HEK293 (cell line): Measurements from ENCODE around the gene GABRR1.
A peak's percentile ranks its signal among the peaks of the same experiment; 100 is the strongest.

ENCODE experiments used
- CTCF ChIA-PET: fragments of 350-600 bp; formaldehyde crosslinking; extraction: SDS; loops from one replicate; lab custom pipeline; 2021; ENCODE audit warnings: antibody characterized with exemption; lab: Yijun Ruan, JAX
- POLR2A ChIA-PET: fragments of 300-600 bp; formaldehyde crosslinking; extraction: SDS; loops from one replicate; lab custom pipeline; 2020; ENCODE audit warnings: antibody characterized with exemption, inconsistent platforms; lab: Yijun Ruan, JAX
- H3K27ac ChIP-seq: fragments of 200-500 bp; sonication (Bioruptor generic); 2 replicates; pipeline ENCODE4 v1.5.1; 2014; ENCODE audit warnings: low read depth, low read length, control low read depth, inconsistent platforms; ENCODE audit errors: extremely low read depth
- H3K36me3 ChIP-seq, 2 experiments: fragments of 200-500 bp in 1 of 2; sonication (Bioruptor generic) in 1 of 2; 1 replicate in 1 of 2; 2 replicates in 1 of 2; pipeline ENCODE4 v1.5.1; 2014 to 2017; ENCODE audit warnings: inconsistent platforms in 2 of 2, low read length in 2 of 2; ENCODE audit not compliant: control insufficient read depth in 2 of 2, insufficient read depth in 1 of 2
- H3K4me1 ChIP-seq: fragments of 200-500 bp; sonication (Bioruptor generic); 2 replicates; pipeline ENCODE4 v1.5.1; 2014; ENCODE audit warnings: mild to moderate bottlenecking, low read length, inconsistent platforms; ENCODE audit not compliant: control insufficient read depth, insufficient read depth
- H3K4me3 ChIP-seq: 2 replicates; pipeline ENCODE4 v1.5.1; 2011; ENCODE audit warnings: low read depth, mild to moderate bottlenecking, control low read depth, low read length, moderate library complexity
- H3K9me3 ChIP-seq: fragments of 200-500 bp; sonication (Bioruptor generic); 2 replicates; pipeline ENCODE4 v1.5.1; 2014; ENCODE audit warnings: low read depth, low read length, inconsistent platforms; ENCODE audit not compliant: control insufficient read depth, insufficient read depth
- BCL11B ChIP-seq: fragments of 450-650 bp; formaldehyde crosslinking; IDR thresholded peaks from 2 replicates; pipeline ENCODE4 v1.5.1; 2016; ENCODE audit warnings: low read depth, missing biosample characterization, missing genetic modification characterization
- EGR2 ChIP-seq: fragments of 450-650 bp; formaldehyde crosslinking; IDR thresholded peaks from 2 replicates; pipeline ENCODE4 v1.5.1; 2016; ENCODE audit warnings: low read depth, missing biosample characterization, missing genetic modification characterization
- GLI4 ChIP-seq: fragments of 450-650 bp; formaldehyde crosslinking; IDR thresholded peaks from 2 replicates; pipeline ENCODE4 v1.5.1; 2016; ENCODE audit warnings: missing biosample characterization, missing genetic modification characterization
- KLF8 ChIP-seq: fragments of 450-650 bp; formaldehyde crosslinking; IDR thresholded peaks from 2 replicates; pipeline ENCODE4 v1.5.1; 2016; ENCODE audit warnings: missing biosample characterization, missing genetic modification characterization
- KLF9 ChIP-seq: fragments of 450-650 bp; formaldehyde crosslinking; IDR thresholded peaks from 2 replicates; pipeline ENCODE4 v1.5.1; 2016; ENCODE audit warnings: missing biosample characterization, missing genetic modification characterization, low read depth
- SP7 ChIP-seq: fragments of 450-650 bp; formaldehyde crosslinking; IDR thresholded peaks from 2 replicates; pipeline ENCODE4 v1.5.1; 2016; ENCODE audit warnings: missing biosample characterization, missing genetic modification characterization
- ZBTB1 ChIP-seq: fragments of 450-650 bp; formaldehyde crosslinking; IDR thresholded peaks from 2 replicates; pipeline ENCODE4 v1.5.1; 2016; ENCODE audit warnings: missing biosample characterization, missing genetic modification characterization
- ZBTB17 ChIP-seq: fragments of 450-650 bp; formaldehyde crosslinking; IDR thresholded peaks from 2 replicates; pipeline ENCODE4 v1.5.1; 2016; ENCODE audit warnings: missing biosample characterization, missing genetic modification characterization
- ZBTB8A ChIP-seq: fragments of 450-650 bp; formaldehyde crosslinking; IDR thresholded peaks from 2 replicates; pipeline ENCODE4 v1.5.1; 2016; ENCODE audit warnings: missing biosample characterization, missing genetic modification characterization
- ZFP41 ChIP-seq: fragments of 450-650 bp; formaldehyde crosslinking; IDR thresholded peaks from 2 replicates; pipeline ENCODE4 v1.5.1; 2016; ENCODE audit warnings: missing biosample characterization, missing genetic modification characterization, borderline replicate concordance
- ZNF155 ChIP-seq: fragments of 450-650 bp; formaldehyde crosslinking; IDR thresholded peaks from 2 replicates; pipeline ENCODE4 v1.5.1; 2016; ENCODE audit warnings: missing biosample characterization, missing genetic modification characterization
- ZNF184 ChIP-seq: fragments of 450-650 bp; IDR thresholded peaks from 2 replicates; pipeline ENCODE4 v1.5.1; 2018; ENCODE audit warnings: missing biosample characterization, mild to moderate bottlenecking, missing genetic modification characterization
- ZNF23 ChIP-seq: fragments of 450-650 bp; formaldehyde crosslinking; IDR thresholded peaks from 2 replicates; pipeline ENCODE4 v1.5.1; 2016; ENCODE audit warnings: missing biosample characterization, missing genetic modification characterization, borderline replicate concordance
- ZNF366 ChIP-seq: fragments of 450-650 bp; formaldehyde crosslinking; conservative IDR thresholded peaks from 2 replicates; pipeline ENCODE4 v1.5.1; 2016; ENCODE audit warnings: missing biosample characterization, missing genetic modification characterization
- ZNF404 ChIP-seq: fragments of 450-650 bp; formaldehyde crosslinking; IDR thresholded peaks from 2 replicates; pipeline ENCODE4 v1.5.1; 2017; ENCODE audit warnings: missing biosample characterization, missing genetic modification characterization
- ZNF473 ChIP-seq: fragments of 450-650 bp; formaldehyde crosslinking; IDR thresholded peaks from 2 replicates; pipeline ENCODE4 v1.5.1; 2017; ENCODE audit warnings: missing biosample characterization, missing genetic modification characterization
- ZNF558 ChIP-seq: fragments of 450-650 bp; formaldehyde crosslinking; IDR thresholded peaks from 2 replicates; pipeline ENCODE4 v1.5.1; 2016; ENCODE audit warnings: missing biosample characterization, missing genetic modification characterization
- ZNF610 ChIP-seq: fragments of 450-650 bp; formaldehyde crosslinking; IDR thresholded peaks from 2 replicates; pipeline ENCODE4 v1.5.1; 2016; ENCODE audit warnings: missing biosample characterization, missing genetic modification characterization, borderline replicate concordance
- ZNF629 ChIP-seq: fragments of 450-650 bp; formaldehyde crosslinking; IDR thresholded peaks from 2 replicates; pipeline ENCODE4 v1.5.1; 2017; ENCODE audit warnings: missing biosample characterization, missing genetic modification characterization
- ZNF658 ChIP-seq: fragments of 450-650 bp; formaldehyde crosslinking; IDR thresholded peaks from 2 replicates; pipeline ENCODE4; 2016; ENCODE audit warnings: missing biosample characterization, missing genetic modification characterization
- ZNF791 ChIP-seq: fragments of 450-650 bp; formaldehyde crosslinking; IDR thresholded peaks from 2 replicates; pipeline ENCODE4 v1.5.1; 2016; ENCODE audit warnings: missing biosample characterization, missing genetic modification characterization
- TF ChIP-seq, protein P1 (sequence below): fragments of 450-650 bp; formaldehyde crosslinking; IDR thresholded peaks from 2 replicates; pipeline ENCODE4 v1.5.0; 2017; ENCODE audit warnings: missing biosample characterization, missing genetic modification characterization, borderline replicate concordance
- TF ChIP-seq, protein P2 (sequence below): fragments of 450-650 bp; formaldehyde crosslinking; IDR thresholded peaks from 2 replicates; pipeline ENCODE4 v1.5.1; 2017; ENCODE audit warnings: missing biosample characterization, missing genetic modification characterization
- TF ChIP-seq, protein P3 (sequence below): fragments of 450-650 bp; formaldehyde crosslinking; IDR thresholded peaks from 2 replicates; pipeline ENCODE4 v1.5.1; 2016; ENCODE audit warnings: missing biosample characterization, missing genetic modification characterization, borderline replicate concordance
- TF ChIP-seq, protein P4 (sequence below): fragments of 450-650 bp; formaldehyde crosslinking; IDR thresholded peaks from 2 replicates; pipeline ENCODE4 v1.5.1; 2017; ENCODE audit warnings: missing biosample characterization, missing genetic modification characterization
- TF ChIP-seq, protein P5 (sequence below): IDR thresholded peaks from 2 replicates; pipeline ENCODE4 v1.6.1; 2011; ENCODE audit warnings: mild to moderate bottlenecking, low read depth, low read length, borderline replicate concordance

Gene GABRR1

DNA sequence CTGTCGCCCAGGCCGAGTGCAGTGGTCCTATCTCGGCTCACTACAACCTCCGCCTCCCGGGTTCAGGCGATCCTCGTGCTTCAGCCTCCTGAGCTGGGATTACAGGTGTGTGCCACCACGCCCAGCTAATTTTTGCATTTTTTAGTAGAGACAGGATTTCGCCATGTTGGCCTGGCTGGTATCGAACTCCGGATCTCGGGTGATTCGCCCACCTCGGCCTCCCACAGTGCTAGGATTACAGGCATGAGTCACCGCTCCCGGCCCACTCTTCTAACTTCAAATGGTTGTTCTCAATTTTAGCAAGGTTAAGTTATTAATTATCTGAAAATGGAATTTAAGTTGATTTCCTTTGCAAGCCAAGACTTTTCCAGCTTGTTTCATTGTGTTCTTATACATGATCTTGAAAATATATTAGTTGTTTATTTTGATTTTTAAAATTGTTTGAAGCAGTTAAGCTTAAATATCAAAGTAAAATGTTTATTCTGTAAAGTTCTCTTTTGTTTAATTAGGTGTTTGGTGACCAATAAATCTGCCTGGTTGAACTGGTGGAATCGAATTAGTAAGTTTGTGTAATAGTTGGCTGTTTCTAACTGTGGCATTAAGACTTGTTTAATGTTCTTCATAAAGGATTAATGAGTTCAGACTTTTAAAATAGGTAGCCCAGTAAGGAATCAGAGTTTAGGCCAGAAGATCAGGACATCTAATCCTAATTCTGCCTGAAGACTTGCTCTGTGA, 69.0 kb downstream of the GABRR1 start:
- Histone ChIP-seq H3K9me3 (no peaks in the 10 kb centered on the region), H3K27ac (no peak overlapping the region), H3K36me3 (peaks cover 10 to 25% of the 10 kb centered on the region in 2 experiments), H3K4me1 (peaks cover 18% of the 10 kb centered on the region), H3K4me3 (peak overlapping the region; percentile 9)
- ChIA-PET CTCF (interaction anchor here (0.5 to 1.1 kb wide), 10 partner anchors 21 to 601 kb away, joined by 3 to 5 read pairs (median 3); no protein-coding TSS in a partner anchor), POLR2A (interaction anchor here (1.9 to 4.0 kb wide), 3 partner anchors 10 to 68 kb away, joined by 7 to 48 read pairs (median 10); partner anchors contain the start of gene PNRC1)
- TF ChIP-seq, protein P1, sequence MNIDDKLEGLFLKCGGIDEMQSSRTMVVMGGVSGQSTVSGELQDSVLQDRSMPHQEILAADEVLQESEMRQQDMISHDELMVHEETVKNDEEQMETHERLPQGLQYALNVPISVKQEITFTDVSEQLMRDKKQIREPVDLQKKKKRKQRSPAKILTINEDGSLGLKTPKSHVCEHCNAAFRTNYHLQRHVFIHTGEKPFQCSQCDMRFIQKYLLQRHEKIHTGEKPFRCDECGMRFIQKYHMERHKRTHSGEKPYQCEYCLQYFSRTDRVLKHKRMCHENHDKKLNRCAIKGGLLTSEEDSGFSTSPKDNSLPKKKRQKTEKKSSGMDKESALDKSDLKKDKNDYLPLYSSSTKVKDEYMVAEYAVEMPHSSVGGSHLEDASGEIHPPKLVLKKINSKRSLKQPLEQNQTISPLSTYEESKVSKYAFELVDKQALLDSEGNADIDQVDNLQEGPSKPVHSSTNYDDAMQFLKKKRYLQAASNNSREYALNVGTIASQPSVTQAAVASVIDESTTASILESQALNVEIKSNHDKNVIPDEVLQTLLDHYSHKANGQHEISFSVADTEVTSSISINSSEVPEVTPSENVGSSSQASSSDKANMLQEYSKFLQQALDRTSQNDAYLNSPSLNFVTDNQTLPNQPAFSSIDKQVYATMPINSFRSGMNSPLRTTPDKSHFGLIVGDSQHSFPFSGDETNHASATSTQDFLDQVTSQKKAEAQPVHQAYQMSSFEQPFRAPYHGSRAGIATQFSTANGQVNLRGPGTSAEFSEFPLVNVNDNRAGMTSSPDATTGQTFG (tag by site-specific recombination): no peak
- TF ChIP-seq BCL11B (tag by site-specific recombination): no peak
- no peak for TF ChIP-seq ZNF610
- TF ChIP-seq ZBTB17: peak; percentile 46; the same call in 1 of the 2 replicates
- no peak for TF ChIP-seq GLI4 (tag by site-specific recombination)
- no peak for TF ChIP-seq ZBTB1
- TF ChIP-seq, protein P2, sequence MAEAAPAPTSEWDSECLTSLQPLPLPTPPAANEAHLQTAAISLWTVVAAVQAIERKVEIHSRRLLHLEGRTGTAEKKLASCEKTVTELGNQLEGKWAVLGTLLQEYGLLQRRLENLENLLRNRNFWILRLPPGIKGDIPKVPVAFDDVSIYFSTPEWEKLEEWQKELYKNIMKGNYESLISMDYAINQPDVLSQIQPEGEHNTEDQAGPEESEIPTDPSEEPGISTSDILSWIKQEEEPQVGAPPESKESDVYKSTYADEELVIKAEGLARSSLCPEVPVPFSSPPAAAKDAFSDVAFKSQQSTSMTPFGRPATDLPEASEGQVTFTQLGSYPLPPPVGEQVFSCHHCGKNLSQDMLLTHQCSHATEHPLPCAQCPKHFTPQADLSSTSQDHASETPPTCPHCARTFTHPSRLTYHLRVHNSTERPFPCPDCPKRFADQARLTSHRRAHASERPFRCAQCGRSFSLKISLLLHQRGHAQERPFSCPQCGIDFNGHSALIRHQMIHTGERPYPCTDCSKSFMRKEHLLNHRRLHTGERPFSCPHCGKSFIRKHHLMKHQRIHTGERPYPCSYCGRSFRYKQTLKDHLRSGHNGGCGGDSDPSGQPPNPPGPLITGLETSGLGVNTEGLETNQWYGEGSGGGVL (tag by site-specific recombination): 0 out of 2 replicates have a peak, but pooled peaks have one; percentile 12
- no peak for TF ChIP-seq ZNF791 (tag by site-specific recombination)
- peak; percentile 43; the same call in 1 of the 2 replicates for TF ChIP-seq ZNF629 (tag by site-specific recombination)
- TF ChIP-seq ZFP41 (tag by site-specific recombination): no peak
- no peak for TF ChIP-seq ZNF473
- no peak for TF ChIP-seq ZNF558 (tag by site-specific recombination)
- TF ChIP-seq KLF9 (tag by site-specific recombination): 0 out of 2 replicates have a peak, but pooled peaks have one; percentile 19
- peak; percentile 82 for TF ChIP-seq SP7 (tag by site-specific recombination)
- TF ChIP-seq ZBTB8A (tag by site-specific recombination): peak; percentile 42; the same call in 1 of the 2 replicates
- peak; percentile 92 for TF ChIP-seq EGR2
- TF ChIP-seq, protein P3, sequence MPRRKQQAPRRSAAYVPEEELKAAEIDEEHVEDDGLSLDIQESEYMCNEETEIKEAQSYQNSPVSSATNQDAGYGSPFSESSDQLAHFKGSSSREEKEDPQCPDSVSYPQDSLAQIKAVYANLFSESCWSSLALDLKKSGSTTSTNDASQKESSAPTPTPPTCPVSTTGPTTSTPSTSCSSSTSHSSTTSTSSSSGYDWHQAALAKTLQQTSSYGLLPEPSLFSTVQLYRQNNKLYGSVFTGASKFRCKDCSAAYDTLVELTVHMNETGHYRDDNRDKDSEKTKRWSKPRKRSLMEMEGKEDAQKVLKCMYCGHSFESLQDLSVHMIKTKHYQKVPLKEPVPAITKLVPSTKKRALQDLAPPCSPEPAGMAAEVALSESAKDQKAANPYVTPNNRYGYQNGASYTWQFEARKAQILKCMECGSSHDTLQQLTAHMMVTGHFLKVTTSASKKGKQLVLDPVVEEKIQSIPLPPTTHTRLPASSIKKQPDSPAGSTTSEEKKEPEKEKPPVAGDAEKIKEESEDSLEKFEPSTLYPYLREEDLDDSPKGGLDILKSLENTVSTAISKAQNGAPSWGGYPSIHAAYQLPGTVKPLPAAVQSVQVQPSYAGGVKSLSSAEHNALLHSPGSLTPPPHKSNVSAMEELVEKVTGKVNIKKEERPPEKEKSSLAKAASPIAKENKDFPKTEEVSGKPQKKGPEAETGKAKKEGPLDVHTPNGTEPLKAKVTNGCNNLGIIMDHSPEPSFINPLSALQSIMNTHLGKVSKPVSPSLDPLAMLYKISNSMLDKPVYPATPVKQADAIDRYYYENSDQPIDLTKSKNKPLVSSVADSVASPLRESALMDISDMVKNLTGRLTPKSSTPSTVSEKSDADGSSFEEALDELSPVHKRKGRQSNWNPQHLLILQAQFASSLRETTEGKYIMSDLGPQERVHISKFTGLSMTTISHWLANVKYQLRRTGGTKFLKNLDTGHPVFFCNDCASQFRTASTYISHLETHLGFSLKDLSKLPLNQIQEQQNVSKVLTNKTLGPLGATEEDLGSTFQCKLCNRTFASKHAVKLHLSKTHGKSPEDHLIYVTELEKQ (tag by site-specific recombination): no peak
- TF ChIP-seq ZNF155 (tag by site-specific recombination): no peak
- TF ChIP-seq KLF8: peak; percentile 70
- no peak for TF ChIP-seq ZNF404
- TF ChIP-seq ZNF184 (tag by site-specific recombination): no peak
- TF ChIP-seq ZNF23 (tag by site-specific recombination): no peak
- TF ChIP-seq, protein P4, sequence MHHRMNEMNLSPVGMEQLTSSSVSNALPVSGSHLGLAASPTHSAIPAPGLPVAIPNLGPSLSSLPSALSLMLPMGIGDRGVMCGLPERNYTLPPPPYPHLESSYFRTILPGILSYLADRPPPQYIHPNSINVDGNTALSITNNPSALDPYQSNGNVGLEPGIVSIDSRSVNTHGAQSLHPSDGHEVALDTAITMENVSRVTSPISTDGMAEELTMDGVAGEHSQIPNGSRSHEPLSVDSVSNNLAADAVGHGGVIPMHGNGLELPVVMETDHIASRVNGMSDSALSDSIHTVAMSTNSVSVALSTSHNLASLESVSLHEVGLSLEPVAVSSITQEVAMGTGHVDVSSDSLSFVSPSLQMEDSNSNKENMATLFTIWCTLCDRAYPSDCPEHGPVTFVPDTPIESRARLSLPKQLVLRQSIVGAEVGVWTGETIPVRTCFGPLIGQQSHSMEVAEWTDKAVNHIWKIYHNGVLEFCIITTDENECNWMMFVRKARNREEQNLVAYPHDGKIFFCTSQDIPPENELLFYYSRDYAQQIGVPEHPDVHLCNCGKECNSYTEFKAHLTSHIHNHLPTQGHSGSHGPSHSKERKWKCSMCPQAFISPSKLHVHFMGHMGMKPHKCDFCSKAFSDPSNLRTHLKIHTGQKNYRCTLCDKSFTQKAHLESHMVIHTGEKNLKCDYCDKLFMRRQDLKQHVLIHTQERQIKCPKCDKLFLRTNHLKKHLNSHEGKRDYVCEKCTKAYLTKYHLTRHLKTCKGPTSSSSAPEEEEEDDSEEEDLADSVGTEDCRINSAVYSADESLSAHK (tag by site-specific recombination): no peak
- TF ChIP-seq ZNF658 (tag by site-specific recombination): no peak
- TF ChIP-seq ZNF366: peak; percentile 52; the same call in 1 of the 2 replicates
- TF ChIP-seq, protein P5, sequence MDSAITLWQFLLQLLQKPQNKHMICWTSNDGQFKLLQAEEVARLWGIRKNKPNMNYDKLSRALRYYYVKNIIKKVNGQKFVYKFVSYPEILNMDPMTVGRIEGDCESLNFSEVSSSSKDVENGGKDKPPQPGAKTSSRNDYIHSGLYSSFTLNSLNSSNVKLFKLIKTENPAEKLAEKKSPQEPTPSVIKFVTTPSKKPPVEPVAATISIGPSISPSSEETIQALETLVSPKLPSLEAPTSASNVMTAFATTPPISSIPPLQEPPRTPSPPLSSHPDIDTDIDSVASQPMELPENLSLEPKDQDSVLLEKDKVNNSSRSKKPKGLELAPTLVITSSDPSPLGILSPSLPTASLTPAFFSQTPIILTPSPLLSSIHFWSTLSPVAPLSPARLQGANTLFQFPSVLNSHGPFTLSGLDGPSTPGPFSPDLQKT: no peak
